WTC11 (cell line): ENCODE data around the gene ZNF17. TPM values are rescaled to one million over a fixed set of nuclear protein-coding genes. Genes with fewer than 3 reads are reported as not detected.

Source experiments
- ATAC-seq: fragments of 200-7000 bp; cut with Tn5 transposase; 2 replicates; pipeline ENCODE4 v1.10.0; 2021; ENCODE audit warnings: mild to moderate bottlenecking, moderate library complexity
- CTCF ChIA-PET: fragments of 300-600 bp; sonication (Branson Sonifier 250); formaldehyde crosslinking; loops from one replicate; lab custom pipeline; 2021; ENCODE audit warnings: antibody characterized with exemption; lab: Charles Lee
- POLR2A ChIA-PET: fragments of 350-600 bp; sonication (Branson Sonifier 250); formaldehyde crosslinking; loops from one replicate; lab custom pipeline; 2021; ENCODE audit warnings: antibody characterized with exemption; lab: Charles Lee
- DNase-seq: peaks from one replicate; pipeline ENCODE4 v3.0.0; 2021; ENCODE audit warnings: low spot score
- H3K27ac Mint-ChIP-seq: 2 replicates; pipeline ENCODE4 v1.8.0; 2021; ENCODE audit warnings: mixed read lengths
- H3K27me3 Mint-ChIP-seq: 2 replicates; pipeline ENCODE4 v1.8.0; 2021; ENCODE audit warnings: low read depth, mild to moderate bottlenecking, moderate library complexity, mixed read lengths
- H3K36me3 Mint-ChIP-seq: 2 replicates; pipeline ENCODE4 v1.8.0; 2021; ENCODE audit warnings: mixed read lengths
- H3K4me1 Mint-ChIP-seq: 2 replicates; pipeline ENCODE4 v1.8.0; 2022; ENCODE audit warnings: mixed read lengths
- H3K4me3 Mint-ChIP-seq: 2 replicates; pipeline ENCODE4 v1.8.0; 2021; ENCODE audit warnings: mild to moderate bottlenecking, moderate library complexity, mixed read lengths
- H3K9me3 Mint-ChIP-seq: 2 replicates; pipeline ENCODE4 v1.8.0; 2021; ENCODE audit warnings: mixed read lengths
- ARID4B ChIP-seq: sonication (generic); formaldehyde crosslinking; IDR thresholded peaks from 2 replicates; pipeline ENCODE4 v1.8.0; 2023; ENCODE audit warnings: missing genetic modification reagents, mild to moderate bottlenecking, borderline replicate concordance
- CREB1 ChIP-seq: sonication (generic); formaldehyde crosslinking; IDR thresholded peaks from 2 replicates; pipeline ENCODE4 v1.8.0; 2023; ENCODE audit warnings: mild to moderate bottlenecking, missing genetic modification reagents
- CREM ChIP-seq: sonication (generic); formaldehyde crosslinking; IDR thresholded peaks from 2 replicates; pipeline ENCODE4 v1.8.1; 2022; ENCODE audit warnings: mild to moderate bottlenecking, missing genetic modification reagents, moderate library complexity
- E2F5 ChIP-seq: sonication (generic); formaldehyde crosslinking; IDR thresholded peaks from 2 replicates; pipeline ENCODE4 v1.8.1; 2022; ENCODE audit warnings: mild to moderate bottlenecking, moderate library complexity, missing genetic modification reagents
- FOXK1 ChIP-seq: sonication (generic); formaldehyde crosslinking; IDR thresholded peaks from 2 replicates; pipeline ENCODE4 v1.8.0; 2022; ENCODE audit warnings: mild to moderate bottlenecking, moderate library complexity, missing genetic modification reagents
- FOXP4 ChIP-seq: sonication (generic); formaldehyde crosslinking; IDR thresholded peaks from 2 replicates; pipeline ENCODE4 v1.8.0; 2022; ENCODE audit warnings: mild to moderate bottlenecking, missing genetic modification reagents
- GABPB1 ChIP-seq: sonication (generic); formaldehyde crosslinking; IDR thresholded peaks from 2 replicates; pipeline ENCODE4 v1.8.1; 2023; ENCODE audit warnings: mild to moderate bottlenecking, missing genetic modification reagents
- KAT7 ChIP-seq: sonication (generic); formaldehyde crosslinking; IDR thresholded peaks from 2 replicates; pipeline ENCODE4 v1.8.1; 2023; ENCODE audit warnings: missing genetic modification reagents, mild to moderate bottlenecking, borderline replicate concordance
- MAX ChIP-seq: sonication (generic); formaldehyde crosslinking; IDR thresholded peaks from 2 replicates; pipeline ENCODE4 v1.8.0; 2022; ENCODE audit warnings: mild to moderate bottlenecking, missing genetic modification reagents
- MYBL2 ChIP-seq: sonication (generic); formaldehyde crosslinking; IDR thresholded peaks from 2 replicates; pipeline ENCODE4 v1.8.1; 2023; ENCODE audit warnings: mild to moderate bottlenecking, moderate library complexity, missing genetic modification reagents
- NFATC4 ChIP-seq: fragments of 250-450 bp; sonication (Bioruptor Pico); IDR thresholded peaks from 2 replicates; pipeline ENCODE4 v1.9.0; 2021; ENCODE audit warnings: mild to moderate bottlenecking
- NFYB ChIP-seq: sonication (generic); formaldehyde crosslinking; conservative IDR thresholded peaks from 2 replicates; pipeline ENCODE4 v1.8.0; 2022; ENCODE audit warnings: low read depth, missing genetic modification reagents
- NR2C2 ChIP-seq: sonication (generic); formaldehyde crosslinking; IDR thresholded peaks from 2 replicates; pipeline ENCODE4 v1.8.0; 2022; ENCODE audit warnings: mild to moderate bottlenecking, missing genetic modification reagents
- PRDM15 ChIP-seq: sonication (generic); formaldehyde crosslinking; IDR thresholded peaks from 2 replicates; pipeline ENCODE4 v1.8.0; 2022; ENCODE audit warnings: missing genetic modification reagents
- SP1 ChIP-seq: sonication (generic); formaldehyde crosslinking; conservative IDR thresholded peaks from 2 replicates; pipeline ENCODE4 v1.8.1; 2022; ENCODE audit warnings: missing genetic modification reagents
- USF1 ChIP-seq: sonication (generic); formaldehyde crosslinking; IDR thresholded peaks from 2 replicates; pipeline ENCODE4 v1.8.0; 2022; ENCODE audit warnings: mild to moderate bottlenecking, missing genetic modification reagents
- USF2 ChIP-seq: sonication (generic); formaldehyde crosslinking; IDR thresholded peaks from 2 replicates; pipeline ENCODE4 v1.8.1; 2023; ENCODE audit warnings: mild to moderate bottlenecking, missing genetic modification reagents, moderate library complexity
- ZBTB21 ChIP-seq: sonication (generic); formaldehyde crosslinking; IDR thresholded peaks from 2 replicates; pipeline ENCODE4 v1.8.1; 2023; ENCODE audit warnings: mild to moderate bottlenecking, missing genetic modification reagents, borderline replicate concordance
- total RNA-seq: library from RNA; stranded (reverse); gene quantifications from 3 replicates; pipeline ENCODE4 v1.2.3, GENCODE V29; 2021

ZNF17 gene
- total RNA-seq, 1 experiment from 2014 or later, result 7.7 TPM

- peak within 1 kb of the TSS; percentile 99 for H3K27ac Mint-ChIP-seq
- ATAC-seq (peak; percentile 99), DNase-seq (peak; percentile 99)
- TF ChIP-seq GABPB1 (CRISPR knock-in tag) (peak; percentile 81), USF1 (CRISPR knock-in tag) (0 out of 2 replicates have a peak, but pooled peaks have one; percentile 22), MAX (CRISPR knock-in tag) (peak; percentile 82), CREB1 (CRISPR knock-in tag) (peak; percentile 69; the same call in 1 of the 2 replicates), NFATC4 (CRISPR knock-in tag) (no peak), ZBTB21 (CRISPR knock-in tag) (peak; percentile 100), NFYB (peak; percentile 76), PRDM15 (CRISPR knock-in tag) (peak; percentile 87), SP1 (peak; percentile 89), USF2 (CRISPR knock-in tag) (peak; percentile 56), FOXP4 (CRISPR knock-in tag) (0 out of 2 replicates have a peak, but pooled peaks have one; percentile 45), ARID4B (no peak), FOXK1 (CRISPR knock-in tag) (peak; percentile 96), CREM (peak; percentile 96), E2F5 (CRISPR knock-in tag) (peak; percentile 26; the same call in 1 of the 2 replicates), NR2C2 (CRISPR knock-in tag) (no peak), KAT7 (CRISPR knock-in tag) (no peak), MYBL2 (CRISPR knock-in tag) (peak; percentile 58; the same call in 1 of the 2 replicates)
- H3K36me3 Mint-ChIP-seq, result peaks cover 3% of the 10 kb centered on the region; the same call in 1 of the 2 replicates
- H3K9me3 Mint-ChIP-seq, result no peaks in the 10 kb centered on the region
- H3K27me3 Mint-ChIP-seq, result no peaks in the 10 kb centered on the region
- POLR2A ChIA-PET, result interaction anchor here (0.7 kb wide), 1 partner anchor 26 kb away, joined by 3 read pairs; the partner anchor contains the start of gene ZNF548
- peaks cover 10% of the 10 kb centered on the region for H3K4me1 Mint-ChIP-seq
- CTCF ChIA-PET, result interaction anchor here (0.9 to 1.4 kb wide), 2 partner anchors 12 to 26 kb away, joined by 3 to 7 read pairs; partner anchors contain the start of genes ZNF304 and ZNF548
- H3K4me3 Mint-ChIP-seq, result peak within 1 kb of the TSS; percentile 96
Observed at GRCh38 chr19:57362997-57363687, 47.8 kb upstream of the ZNF17 start, which contains the start of the genes TRAPPC2B and ZNF547. Gene TRAPPC2B, plus strand, starts transcription at chr19:57363551. Its CDS starts 1,283 bp downstream, at chr19:57364834. Gene ZNF547, plus strand, starts transcription at chr19:57363551. Its CDS starts 5,005 bp downstream, at chr19:57368556.
